Measurements from ENCODE around the gene GRIN2D. TPM values are rescaled to one million over a fixed set of nuclear protein-coding genes. Genes with fewer than 3 reads are reported as not detected.

The GRIN2D gene
- polyA plus RNA-seq, 1 donor from 2014 or later, result 1.8 TPM

- H3K27me3 ChIP-seq (ENCODE audit: insufficient read depth, low read depth, low read length), result no peaks in the 10 kb centered on the region
- no peaks in the 10 kb centered on the region for H4K20me1 ChIP-seq (ENCODE audit: insufficient read depth)
- H3K27ac ChIP-seq (ENCODE audit: low read length), result no peak overlapping the region
- no peaks in the 10 kb centered on the region for H3K79me2 ChIP-seq (replicated peaks; ENCODE audit: insufficient read depth, low read length)
- H3K9ac ChIP-seq (ENCODE audit: low read length), result no peak overlapping the region
- H3K9me3 ChIP-seq (ENCODE audit: low read length), result no peaks in the 10 kb centered on the region
- H3F3A ChIP-seq (ENCODE audit: insufficient read depth, low read length, poor library complexity, severe bottlenecking), result no peaks in the 10 kb centered on the region
- H3K4me2 ChIP-seq (ENCODE audit: low read length), result no peak overlapping the region
- no peak overlapping the region for H3K4me3 ChIP-seq (ENCODE audit: low read length)
- TF ChIP-seq EP300 (conservative IDR thresholded peaks at IDR 0.05; ENCODE audit: poor library complexity, severe bottlenecking), result no peak
- no peak for TF ChIP-seq MXI1 (conservative IDR thresholded peaks at IDR 0.05; ENCODE audit: poor library complexity, severe bottlenecking)
- no peak for TF ChIP-seq POLR2AphosphoS5 (IDR thresholded peaks at IDR 0.05)
- TF ChIP-seq SMC3 (conservative IDR thresholded peaks at IDR 0.05; ENCODE audit: poor library complexity), result no peak
- TF ChIP-seq CTCF (IDR thresholded peaks at IDR 0.05; ENCODE audit: poor library complexity, severe bottlenecking), result no peak
- no peak for TF ChIP-seq REST (IDR thresholded peaks at IDR 0.05; ENCODE audit: borderline replicate concordance)
- TF ChIP-seq TAF1 (IDR thresholded peaks at IDR 0.05; ENCODE audit: low read depth), result no peak
- TF ChIP-seq RAD21 (conservative IDR thresholded peaks at IDR 0.05), result no peak
- TF ChIP-seq EZH2 (IDR thresholded peaks at IDR 0.05; ENCODE audit: borderline replicate concordance, insufficient read depth, low read length, poor library complexity, severe bottlenecking), result no peak
- H3K9me2 ChIP-seq (ENCODE audit: insufficient read depth, low read length), result no peaks in the 10 kb centered on the region
- H2AFZ ChIP-seq (ENCODE audit: low read depth, low read length), result no peak overlapping the region
- H3K36me3 ChIP-seq (ENCODE audit: insufficient read depth, low read length), result no peaks in the 10 kb centered on the region
Measured at GRCh38 chr19:48424694-48425219, 31.3 kb downstream of the GRIN2D start.

GRCh38 chr19:48428670-48429069 lies 35.2 kb downstream of the GRIN2D start:
- no peaks in the 10 kb centered on the region for H3K27me3 ChIP-seq (ENCODE audit: insufficient read depth, low read depth, low read length)
- H3K4me2 ChIP-seq (ENCODE audit: low read length), result no peak overlapping the region
- H3K9me3 ChIP-seq (ENCODE audit: low read length), result no peaks in the 10 kb centered on the region
- no peaks in the 10 kb centered on the region for H3K79me2 ChIP-seq (replicated peaks; ENCODE audit: insufficient read depth, low read length)
- no peak overlapping the region for H3K4me3 ChIP-seq (ENCODE audit: low read length)
- H4K20me1 ChIP-seq (ENCODE audit: insufficient read depth), result no peaks in the 10 kb centered on the region
- no peak for TF ChIP-seq TAF1 (IDR thresholded peaks at IDR 0.05; ENCODE audit: low read depth)
- TF ChIP-seq MXI1 (conservative IDR thresholded peaks at IDR 0.05; ENCODE audit: poor library complexity, severe bottlenecking), result no peak
- TF ChIP-seq CTCF (IDR thresholded peaks at IDR 0.05; ENCODE audit: poor library complexity, severe bottlenecking), result no peak
- no peak for TF ChIP-seq EZH2 (IDR thresholded peaks at IDR 0.05; ENCODE audit: borderline replicate concordance, insufficient read depth, low read length, poor library complexity, severe bottlenecking)
- TF ChIP-seq SMC3 (conservative IDR thresholded peaks at IDR 0.05; ENCODE audit: poor library complexity), result no peak
- no peaks in the 10 kb centered on the region for H3K36me3 ChIP-seq (ENCODE audit: insufficient read depth, low read length)
- H3K27ac ChIP-seq (ENCODE audit: low read length), result no peak overlapping the region
- H2AFZ ChIP-seq (ENCODE audit: low read depth, low read length), result no peak overlapping the region
- H3K9me2 ChIP-seq (ENCODE audit: insufficient read depth, low read length), result no peaks in the 10 kb centered on the region
- no peak overlapping the region for H3K9ac ChIP-seq (ENCODE audit: low read length)
- H3F3A ChIP-seq (ENCODE audit: insufficient read depth, low read length, poor library complexity, severe bottlenecking), result no peaks in the 10 kb centered on the region
